T1000 (cell line): Measurements from ENCODE around the gene CKS2.
"Not testable (repeated sequence)": the region's sequence is repeated elsewhere in the genome, so short reads cannot be mapped to it uniquely, and the experiment has no call there.

Source experiments
- DNase-seq: peaks from one replicate; lab custom pipeline; 2025; ENCODE audit warnings: mixed read lengths; lab: John Stamatoyannopoulos, UW

CKS2 gene

DNA sequence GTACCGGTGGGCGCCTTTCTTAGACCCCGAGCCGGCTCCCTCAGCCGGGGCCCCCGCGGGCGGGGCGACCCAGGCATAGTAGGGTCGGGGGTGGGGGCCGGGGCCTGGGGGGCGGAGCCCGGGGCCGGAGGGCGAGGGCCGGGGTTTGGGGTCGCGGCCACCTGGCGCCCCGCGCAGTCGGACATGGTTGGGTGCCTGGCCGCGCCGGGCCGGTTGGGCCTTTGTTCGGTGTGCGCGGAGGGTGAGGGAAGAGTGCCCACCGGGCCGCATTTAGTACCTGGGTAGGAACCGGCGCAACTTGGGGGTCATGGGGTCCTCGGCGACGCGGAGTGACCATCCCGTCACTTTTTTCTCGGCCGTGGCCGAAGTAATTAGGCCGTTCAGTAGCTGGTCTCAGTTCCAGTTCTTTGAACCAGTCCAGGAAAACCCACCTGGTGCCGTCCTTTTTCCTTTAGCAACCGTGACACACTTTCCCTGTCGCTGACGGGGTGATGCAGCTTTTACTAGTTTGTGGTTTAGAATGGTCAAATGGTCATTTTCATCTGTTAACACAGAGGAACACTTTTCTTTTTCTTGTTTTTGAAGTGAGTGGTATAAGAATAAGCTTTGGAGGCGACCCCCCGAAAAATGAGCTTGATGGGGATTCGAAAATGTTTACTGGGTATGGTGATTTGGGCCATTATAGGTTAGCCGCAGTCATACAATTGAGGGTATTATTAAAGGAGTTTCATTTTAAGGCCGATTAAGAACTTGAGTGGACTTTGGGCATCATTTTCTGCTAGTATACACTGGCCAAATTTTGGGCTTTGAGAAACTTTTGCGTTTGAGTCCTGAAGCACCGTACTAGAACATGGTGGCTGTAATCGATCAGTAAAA lies 589 bp downstream of the CKS2 start:
- DNase-seq = no peak

DNA sequence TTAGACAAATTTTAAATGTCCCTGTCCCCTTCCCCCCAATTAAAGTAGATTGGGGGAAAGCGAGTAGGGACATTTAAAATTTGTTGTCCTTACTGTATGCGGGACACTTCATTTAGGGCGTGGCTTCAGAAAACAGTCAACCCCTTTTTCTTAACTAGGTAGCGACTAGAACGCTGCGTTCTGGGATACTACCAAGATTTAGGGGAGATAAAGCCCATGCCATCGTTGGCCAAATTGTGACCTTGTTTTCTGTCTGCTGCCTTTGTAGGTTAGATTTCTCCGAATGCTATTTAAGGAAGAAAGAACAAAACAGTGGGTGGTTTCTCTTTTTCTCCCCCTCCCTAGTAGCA lies 1.2 kb downstream of the CKS2 start:
- no peak for DNase-seq

DNA sequence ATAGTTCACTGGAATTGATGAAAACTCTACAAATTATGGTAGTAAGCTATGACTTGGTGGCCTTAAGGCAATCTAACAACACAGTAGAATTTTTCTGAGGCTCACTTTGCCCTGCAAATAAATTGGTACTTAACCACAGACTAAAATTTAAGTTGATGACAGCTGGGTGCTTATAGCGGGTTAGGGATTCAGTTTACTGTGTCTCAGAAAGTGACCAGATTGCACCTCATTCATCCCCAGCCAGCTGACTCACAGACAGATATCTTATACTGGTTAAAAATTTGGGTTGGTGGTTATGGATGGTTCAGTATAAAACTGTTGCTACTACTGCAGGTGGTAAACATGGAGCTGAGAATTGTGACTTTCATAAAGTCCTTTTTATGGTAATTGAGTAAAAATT lies 2.8 kb downstream of the CKS2 start:
- no peak for DNase-seq

DNA sequence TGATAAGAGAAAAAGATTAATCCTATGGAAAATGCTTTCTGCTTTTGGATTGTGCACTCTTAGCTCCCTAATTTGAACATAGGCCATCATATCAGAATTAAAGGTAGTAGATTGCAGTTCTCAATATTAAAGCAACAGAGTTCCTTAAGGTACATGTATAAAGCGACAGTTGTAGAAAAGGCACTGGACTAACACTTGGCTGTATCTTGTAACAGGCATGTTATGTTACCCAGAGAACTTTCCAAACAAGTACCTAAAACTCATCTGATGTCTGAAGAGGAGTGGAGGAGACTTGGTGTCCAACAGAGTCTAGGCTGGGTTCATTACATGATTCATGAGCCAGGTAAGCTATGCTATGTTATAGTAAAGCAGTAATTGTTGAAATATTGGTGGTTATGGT lies 4.0 kb downstream of the CKS2 start:
- DNase-seq = no peak

DNA sequence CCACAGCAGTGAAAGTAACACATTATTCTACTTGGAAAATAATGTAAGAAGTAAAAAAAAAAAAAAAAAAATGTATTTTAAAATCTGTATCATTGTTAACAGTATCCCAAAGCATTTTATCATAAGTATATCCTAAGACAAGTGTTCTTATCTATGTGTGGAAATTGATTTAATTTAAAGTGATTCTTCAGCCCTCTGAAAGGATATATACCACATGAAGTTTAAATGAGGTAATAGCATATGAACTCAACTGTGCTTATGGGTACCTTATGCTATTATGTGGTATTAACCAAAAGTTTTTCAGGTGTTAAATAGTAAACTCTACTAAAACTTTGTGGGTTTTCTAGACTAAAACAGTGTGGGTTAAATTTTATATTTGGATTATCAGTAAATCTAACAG lies 4.5 kb downstream of the CKS2 start:
- DNase-seq = no peak

DNA sequence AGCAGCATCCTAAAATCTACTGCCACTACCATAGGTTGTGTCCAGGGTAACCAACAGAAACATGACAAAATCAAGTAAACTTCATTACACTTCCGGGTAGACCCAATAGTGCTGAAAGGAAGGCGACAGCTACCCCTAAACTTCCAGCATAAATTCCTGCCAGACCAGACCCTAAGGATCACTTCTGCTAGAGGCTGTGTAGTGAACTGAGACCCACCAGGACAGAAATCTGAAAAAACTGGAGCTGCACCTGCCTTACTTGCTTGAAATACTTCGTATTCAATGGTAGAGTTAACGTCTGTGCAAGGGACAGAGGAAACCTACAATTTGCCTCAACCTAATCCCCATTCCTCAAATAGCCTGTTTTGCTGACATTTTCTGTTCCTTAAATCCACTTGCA lies 6.3 kb downstream of the CKS2 start:
- no peak for DNase-seq

DNA sequence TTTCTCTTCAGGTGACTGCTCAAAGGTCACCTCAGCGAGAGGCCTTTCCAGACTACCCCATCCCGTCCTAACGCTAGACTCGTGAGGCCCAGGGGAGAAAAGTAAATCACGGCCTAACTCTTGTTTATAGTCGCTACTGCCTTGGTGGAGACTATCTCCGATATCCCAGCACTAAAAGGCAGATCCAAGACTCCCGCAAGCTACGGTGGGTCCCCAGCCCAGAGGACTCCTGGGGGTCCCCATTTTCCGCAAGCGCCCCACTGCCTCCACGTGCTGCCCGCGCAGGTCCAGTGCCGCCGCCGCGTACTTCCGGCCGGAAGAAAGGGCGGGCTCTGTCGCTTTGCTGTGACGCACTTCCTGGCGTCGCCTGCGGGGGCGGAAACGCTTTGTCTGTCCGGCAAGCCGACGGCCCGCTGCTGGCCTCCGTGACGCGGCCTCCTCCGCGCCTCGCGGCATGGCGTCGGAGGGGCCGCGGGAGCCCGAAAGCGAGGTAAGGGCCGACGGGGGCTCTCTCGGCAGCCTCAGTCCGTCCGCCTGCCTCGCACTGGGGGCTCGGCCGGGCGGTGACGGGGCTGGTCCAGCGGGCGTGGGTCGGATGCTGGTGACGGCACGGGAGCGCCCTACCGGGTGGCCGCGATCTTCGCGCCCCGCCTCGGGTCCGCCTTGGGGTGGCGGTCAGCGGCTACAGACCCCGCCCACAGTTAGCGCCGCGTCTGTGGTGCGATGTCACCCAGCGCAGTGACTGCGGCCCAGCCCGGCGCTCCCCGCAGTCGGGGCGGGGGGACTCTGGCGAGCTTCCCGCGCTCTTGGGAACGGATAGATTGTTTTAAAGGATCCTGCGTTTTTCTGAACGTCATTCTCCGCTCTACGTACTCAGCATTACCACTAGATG lies 7.4 kb downstream of the CKS2 start, which contains the start of gene SECISBP2:
Gene SECISBP2, plus strand, starts transcription at position 378 of the 892 bp plus-strand sequence. Its CDS starts 77 bp downstream, at position 455.
- peak; percentile 96 for DNase-seq

DNA sequence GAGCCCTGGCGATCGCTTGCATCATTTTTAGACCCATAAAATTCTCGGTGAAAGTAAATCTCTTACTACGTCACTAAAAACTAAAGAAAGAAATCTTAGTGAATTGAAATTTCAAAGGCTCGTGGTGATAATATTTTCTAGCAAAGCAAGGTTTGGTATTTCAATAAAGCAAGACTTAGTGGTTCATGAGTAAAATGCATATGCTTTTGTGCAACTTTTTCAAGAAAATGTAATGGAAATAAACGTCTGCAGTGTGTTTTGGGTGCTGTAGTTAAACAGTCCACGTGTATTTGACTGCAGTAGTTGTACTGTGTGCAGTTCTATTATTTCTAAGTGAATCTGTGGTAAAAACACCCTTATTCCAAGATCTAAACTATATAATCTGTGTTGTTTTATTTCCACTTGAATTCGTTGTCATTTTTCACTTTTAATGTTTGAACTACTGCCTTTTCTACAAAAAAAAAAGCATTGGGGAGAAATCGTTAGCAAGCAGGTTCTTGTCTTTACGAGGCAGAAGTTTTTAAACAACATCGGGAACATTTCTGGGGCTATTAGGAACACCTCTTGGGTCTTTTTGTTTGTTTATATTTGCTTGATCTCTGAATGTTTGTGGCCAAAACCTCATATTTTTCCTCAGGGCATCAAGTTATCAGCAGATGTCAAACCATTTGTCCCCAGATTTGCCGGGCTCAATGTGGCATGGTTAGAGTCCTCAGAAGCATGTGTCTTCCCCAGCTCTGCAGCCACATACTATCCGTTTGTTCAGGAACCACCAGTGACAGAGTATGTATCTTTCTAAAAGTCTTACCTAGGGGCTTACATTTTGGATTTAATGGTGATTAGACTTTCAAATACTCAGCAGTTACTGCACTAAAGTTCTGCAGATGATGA lies 8.3 kb downstream of the CKS2 start:
- DNase-seq = no peak

DNA sequence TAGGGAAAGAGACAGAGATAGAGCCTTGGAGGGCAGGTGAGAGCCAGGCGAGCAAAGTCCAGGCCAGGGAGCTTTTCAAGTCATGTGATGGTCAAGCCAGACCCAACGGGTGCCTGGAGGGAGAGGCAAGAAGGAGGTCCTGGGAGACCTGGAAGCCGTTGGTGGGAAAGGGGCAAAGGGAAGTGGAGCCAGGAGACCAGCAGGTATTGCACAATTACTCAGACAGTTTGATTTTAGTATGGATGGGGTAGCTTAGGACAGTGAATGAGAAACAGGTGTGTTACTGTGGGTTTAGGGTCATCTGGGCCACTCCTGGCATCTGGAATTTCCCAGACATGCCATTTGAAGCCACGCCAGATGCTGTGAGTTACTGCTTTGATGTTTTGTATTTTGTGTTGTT lies 12.4 kb downstream of the CKS2 start:
- no peak for DNase-seq

DNA sequence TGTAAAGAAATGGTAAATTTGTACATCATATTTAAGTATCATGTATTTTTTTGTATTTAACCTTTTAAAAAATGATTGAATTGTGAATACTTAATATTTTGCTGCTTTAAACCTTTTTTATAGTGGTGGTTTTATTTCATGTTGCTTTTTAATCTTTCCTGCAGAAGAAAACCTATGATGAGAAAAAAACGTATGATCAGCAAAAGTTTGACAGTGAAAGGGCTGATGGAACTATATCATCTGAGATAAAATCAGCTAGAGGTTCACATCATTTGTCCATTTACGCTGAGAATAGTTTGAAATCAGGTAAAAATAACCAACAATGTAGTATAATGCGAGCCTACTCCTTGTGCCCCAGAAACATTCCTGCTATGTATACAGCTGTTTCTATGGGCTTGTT lies 14.7 kb downstream of the CKS2 start:
- no peak for DNase-seq

DNA sequence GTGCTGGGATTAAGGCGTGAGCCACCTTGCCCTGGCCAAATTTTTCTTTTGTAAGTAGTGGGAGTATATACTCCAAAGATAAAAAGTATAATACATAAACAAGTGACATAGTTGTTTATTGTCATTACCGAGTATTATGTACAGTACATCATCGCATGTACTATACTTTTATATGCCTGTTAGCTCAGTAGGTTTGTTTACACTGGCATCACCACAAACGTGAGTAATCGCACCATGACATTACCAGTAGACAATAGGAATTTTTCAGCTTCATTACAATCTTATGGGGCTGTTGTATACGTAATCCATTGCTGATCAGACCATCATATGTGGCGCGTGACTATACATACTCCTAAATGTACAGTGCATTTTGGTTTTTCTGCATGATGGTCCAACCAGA lies 17.1 kb downstream of the CKS2 start:
- no peak for DNase-seq

DNA sequence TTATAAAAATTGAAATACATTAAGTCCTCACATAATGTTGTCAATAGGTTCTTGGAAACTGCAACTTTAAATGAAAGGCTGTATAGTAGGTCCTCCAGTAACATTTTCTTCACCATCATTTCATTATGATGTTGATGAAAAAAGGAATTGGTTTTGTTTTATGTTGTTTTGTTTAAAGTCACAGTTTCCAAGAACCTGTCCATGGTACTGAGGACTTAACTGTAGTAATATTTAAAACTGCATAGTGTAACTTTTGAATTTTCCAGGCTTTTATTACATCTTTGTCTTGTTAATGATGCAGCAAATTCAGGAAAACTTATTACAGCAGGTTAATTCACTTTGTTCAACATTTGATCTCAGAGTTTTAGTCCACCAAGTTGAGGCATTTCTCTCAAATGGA lies 18.9 kb downstream of the CKS2 start:
- no peak for DNase-seq

DNA sequence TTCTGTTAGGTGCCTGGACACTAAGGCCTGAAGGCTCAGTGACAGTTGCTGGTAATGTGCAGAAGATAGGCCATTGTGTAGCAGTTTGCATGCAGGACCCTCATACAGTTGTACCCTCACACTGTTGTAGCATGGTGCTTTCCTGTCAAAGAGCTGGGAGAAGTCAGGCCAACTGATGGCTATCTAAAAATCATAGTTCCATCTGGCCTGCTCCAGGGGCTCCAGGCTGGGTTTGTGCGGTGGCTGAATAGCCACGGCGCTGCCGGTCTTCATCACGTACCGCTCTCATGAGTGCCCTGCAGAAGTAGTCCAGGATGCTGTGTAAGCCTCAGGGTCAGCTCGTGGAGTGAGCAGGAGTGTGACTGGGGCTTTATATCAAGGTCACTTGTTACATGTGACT lies 19.5 kb downstream of the CKS2 start:
- no peak for DNase-seq

DNA sequence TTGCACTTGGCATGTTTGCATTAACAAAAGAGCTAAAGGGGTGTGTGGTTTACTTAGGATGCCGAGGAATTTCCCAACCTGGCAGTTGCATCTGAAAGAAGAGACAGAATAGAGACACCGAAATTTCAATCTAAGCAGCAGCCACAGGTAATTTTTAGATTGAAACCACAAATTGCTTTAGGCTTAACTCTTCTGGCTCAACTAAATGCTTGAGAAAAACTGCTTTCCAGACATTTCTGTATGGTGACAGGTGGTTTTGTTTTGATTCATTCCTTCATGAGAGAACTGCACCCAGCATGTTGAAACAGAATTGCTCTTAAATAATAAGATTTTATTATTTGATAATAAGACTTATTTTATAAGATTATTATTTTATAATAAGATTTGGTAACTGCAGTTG lies 28.8 kb downstream of the CKS2 start:
- no peak for DNase-seq

DNA sequence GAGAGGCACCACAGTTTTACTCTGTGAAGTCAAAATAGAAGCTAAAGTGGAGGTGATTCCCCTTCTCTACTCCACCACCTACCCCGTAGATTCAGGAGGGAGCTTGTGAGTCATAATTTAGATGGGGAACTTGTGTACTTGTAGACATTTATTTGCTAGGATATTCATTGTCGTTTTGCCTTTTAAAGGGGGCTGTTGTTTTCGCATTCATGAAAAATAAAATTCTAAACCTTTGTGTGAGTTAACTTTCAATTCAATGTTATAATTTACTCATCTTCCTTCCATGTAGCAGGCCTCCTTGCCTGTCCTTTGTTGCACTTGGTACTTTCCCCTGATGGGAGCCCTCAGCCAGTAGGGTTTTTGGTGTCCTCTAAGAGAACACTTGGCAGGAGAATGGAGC lies 29.3 kb downstream of the CKS2 start:
- DNase-seq = no peak

DNA sequence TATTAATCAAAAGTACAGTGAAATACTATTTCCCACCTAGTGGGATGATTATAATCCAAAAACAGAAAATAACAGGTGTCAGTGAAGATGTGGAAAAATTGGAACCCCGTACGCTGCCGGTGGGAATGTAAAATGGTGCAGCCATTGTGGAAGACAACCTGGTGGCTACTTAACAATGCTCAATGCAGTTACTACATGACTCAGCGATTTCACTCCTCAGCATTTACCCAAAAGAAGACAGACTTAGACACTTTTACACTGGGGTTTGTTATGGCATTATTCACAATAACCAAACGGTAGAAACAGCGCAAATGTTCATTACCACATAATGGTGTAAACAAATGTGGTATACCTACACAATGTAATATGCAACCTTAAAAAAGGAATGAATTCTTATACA lies 31.2 kb downstream of the CKS2 start:
- no peak for DNase-seq

DNA sequence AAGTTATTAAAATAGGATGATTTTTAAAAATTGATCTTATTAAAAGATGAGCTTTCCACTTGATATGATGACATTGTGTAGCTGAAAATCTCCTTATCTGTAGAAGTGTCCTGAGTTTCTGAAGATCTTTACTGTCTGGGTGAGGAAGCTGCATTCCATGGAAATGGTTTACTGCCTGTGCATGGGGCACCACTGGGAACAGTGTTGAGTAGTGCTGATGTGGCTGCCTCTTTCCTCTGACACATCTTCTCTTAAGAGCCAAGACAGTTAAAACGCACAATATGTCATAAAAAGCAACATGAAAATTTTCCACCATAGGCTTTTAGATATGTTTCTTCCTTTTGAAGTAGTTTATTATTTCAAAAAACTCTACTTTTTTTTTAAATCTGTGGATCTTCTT lies 32.0 kb downstream of the CKS2 start:
- no peak for DNase-seq

DNA sequence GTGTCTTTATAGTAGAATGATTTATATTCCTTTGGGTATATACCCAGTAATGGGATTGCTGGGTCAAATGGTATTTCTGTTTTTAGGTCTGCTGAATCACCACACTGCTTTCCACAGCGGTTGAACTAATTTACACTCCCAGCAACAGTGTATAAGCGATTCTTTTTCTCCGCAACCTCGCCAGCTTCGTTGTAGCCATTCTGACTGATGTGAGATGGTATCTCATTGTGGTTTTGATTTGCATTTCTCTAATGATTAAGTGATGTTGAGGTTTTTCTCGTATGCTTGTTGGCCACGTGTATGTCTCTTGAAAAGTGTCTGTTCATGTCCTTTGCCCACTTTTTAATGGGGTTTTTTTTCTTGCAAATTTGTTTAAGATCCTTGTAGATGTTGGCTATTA lies 32.8 kb downstream of the CKS2 start:
- not testable (repeated sequence) for DNase-seq

DNA sequence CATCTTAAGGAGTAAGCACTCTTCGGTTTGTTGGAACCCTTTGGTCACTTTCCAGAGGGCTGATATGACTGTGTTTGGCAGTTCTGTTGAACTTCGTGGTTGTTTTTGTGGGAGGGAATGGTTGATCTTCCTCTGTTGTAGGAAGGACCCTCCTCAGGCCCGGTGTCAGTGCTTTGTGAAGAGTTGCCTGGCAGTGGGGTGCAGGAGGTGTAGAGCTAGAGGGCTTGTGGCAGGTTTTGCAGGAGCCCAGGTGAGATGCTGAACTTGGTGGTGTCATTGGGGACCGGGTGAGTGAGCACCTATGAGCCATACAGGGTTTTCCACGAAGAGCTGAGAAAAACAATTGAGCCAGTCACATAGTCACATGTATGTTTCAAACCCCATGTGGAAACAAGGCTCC lies 34.5 kb downstream of the CKS2 start:
- no peak for DNase-seq

DNA sequence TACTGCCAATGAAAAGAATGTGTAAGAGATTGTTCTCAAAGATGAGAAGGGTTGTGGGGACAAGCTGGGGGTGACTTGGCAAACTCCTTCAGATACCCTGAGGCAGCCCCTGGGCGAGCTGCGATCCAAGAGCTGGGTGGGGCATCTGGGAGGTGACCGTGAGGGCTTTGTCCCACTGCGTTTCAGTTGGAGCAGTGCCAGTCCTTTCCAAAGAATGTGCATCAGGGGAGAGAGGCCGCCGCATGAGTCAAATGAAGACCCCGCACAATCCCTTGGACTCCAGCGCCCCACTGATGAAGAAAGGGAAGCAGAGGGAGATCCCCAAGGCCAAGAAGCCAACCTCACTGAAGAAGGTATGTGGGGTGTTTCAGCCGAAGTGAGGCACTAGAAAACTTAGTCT lies 35.7 kb downstream of the CKS2 start:
- DNase-seq = no peak

DNA sequence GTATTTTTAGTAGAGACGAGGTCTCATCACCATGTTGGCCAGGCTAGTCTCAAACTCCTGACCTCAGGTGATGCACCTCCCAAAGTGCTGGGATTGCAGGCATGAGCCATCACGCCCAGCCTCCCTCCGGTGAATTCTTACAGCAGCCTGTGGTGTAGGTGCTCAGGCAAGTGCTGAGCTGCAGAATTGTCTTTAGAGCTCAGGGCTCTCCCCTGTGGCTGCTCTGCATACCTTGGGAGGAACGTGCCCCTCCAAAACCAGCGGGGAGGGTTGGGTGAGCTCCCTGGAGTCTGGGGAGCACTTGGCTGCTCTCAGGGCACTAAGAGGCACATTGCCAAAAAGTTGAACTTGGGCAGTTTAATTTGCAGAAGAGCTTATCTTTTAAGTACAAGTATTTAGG lies 36.7 kb downstream of the CKS2 start:
- no peak for DNase-seq

DNA sequence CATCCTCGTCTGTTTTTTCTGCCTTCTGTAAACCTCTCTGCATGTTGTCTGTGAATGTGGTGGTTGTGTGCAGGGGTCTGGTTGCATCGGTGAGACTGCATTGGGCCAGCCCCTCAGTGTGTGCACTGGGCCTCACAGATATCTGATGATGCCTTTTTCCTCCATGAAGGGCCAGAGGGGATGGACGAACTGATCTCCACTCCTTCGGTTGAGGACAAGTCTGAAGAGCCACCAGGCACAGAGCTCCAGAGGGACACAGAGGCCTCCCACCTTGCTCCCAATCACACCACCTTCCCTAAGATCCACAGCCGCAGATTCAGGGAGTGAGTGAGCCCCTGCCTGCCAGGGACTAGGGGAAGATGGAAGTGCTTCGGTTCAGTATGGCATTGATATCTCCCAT lies 38.6 kb downstream of the CKS2 start:
- DNase-seq = no peak
